ENCODE measurements around the gene USP28.

Gene USP28

DNA sequence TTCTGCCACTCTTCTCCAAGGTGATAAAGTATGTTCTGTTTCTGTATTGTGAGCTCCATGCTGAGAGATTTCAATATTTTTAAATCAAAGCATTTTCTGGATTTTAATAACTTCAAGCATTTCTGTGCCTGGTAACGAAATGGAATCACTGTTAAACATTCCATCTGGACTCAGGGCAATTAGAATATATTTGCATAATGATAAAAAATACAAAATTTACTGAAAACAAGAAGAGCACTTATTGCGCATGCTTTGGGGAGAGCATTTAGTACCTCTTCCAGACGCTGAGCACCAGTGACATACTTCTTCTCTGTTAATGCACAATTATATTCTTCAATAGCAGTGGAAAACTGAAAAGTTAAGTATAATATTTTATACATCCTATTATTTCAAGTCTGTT, 115.1 kb downstream of the USP28 start:
- DNase-seq (ENCODE audit: insufficient read length, low spot score): no peak
- no peak for FAIRE-seq
- TF ChIP-seq, protein P1, sequence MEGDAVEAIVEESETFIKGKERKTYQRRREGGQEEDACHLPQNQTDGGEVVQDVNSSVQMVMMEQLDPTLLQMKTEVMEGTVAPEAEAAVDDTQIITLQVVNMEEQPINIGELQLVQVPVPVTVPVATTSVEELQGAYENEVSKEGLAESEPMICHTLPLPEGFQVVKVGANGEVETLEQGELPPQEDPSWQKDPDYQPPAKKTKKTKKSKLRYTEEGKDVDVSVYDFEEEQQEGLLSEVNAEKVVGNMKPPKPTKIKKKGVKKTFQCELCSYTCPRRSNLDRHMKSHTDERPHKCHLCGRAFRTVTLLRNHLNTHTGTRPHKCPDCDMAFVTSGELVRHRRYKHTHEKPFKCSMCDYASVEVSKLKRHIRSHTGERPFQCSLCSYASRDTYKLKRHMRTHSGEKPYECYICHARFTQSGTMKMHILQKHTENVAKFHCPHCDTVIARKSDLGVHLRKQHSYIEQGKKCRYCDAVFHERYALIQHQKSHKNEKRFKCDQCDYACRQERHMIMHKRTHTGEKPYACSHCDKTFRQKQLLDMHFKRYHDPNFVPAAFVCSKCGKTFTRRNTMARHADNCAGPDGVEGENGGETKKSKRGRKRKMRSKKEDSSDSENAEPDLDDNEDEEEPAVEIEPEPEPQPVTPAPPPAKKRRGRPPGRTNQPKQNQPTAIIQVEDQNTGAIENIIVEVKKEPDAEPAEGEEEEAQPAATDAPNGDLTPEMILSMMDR (IDR thresholded peaks at IDR 0.05; ENCODE audit: insufficient read depth, missing control alignments): no peak

DNA sequence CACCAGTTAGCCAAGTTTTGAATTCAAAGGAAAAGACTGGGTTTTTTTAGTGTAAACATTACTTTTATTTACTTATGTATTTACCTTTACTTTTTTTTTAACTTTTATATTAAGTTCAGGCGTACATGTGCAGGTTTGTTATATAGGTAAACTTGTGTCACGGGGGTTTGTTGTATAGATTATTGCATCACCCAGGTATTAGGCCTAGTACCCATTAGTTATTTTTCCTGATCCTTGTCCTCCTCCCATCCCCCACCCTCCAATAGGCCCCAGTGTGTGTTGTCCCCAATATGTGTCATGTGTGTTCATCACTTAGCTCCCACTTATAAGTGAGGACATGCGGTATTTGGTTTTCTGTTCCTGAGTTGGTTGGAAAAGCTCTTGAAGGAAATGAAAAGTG, 122.4 kb downstream of the USP28 start:
- no peak for DNase-seq (ENCODE audit: insufficient read length, low spot score)
- no peak for FAIRE-seq
- TF ChIP-seq, protein P1 (IDR thresholded peaks at IDR 0.05; ENCODE audit: insufficient read depth, missing control alignments): no peak
